PFSK-1 (cell line): ENCODE measurements around the gene SLC10A7.

Source experiments
- POLR2AphosphoS5 ChIP-seq: IDR thresholded peaks from 2 replicates; pipeline ENCODE4 v1.6.1; 2012; ENCODE audit warnings: low read depth, mild to moderate bottlenecking, control low read depth, low read length, moderate library complexity
- REST ChIP-seq, 2 experiments: IDR thresholded peaks; 2 replicates each; pipeline versions ENCODE4 v1.6.1 to v1.8.0; 2011 to 2012; ENCODE audit warnings: low read depth in 2 of 2, low read length in 2 of 2, control low read depth in 1 of 2, inconsistent platforms in 1 of 2, mild to moderate bottlenecking in 1 of 2, moderate library complexity in 1 of 2; ENCODE audit not compliant: insufficient read depth in 1 of 2
- TAF1 ChIP-seq: IDR thresholded peaks from 2 replicates; pipeline ENCODE4 v1.6.1; 2012; ENCODE audit warnings: low read length, control low read depth, borderline replicate concordance; ENCODE audit not compliant: insufficient read depth

GRCh38 chr4:146257511-146257910 lies 264.2 kb downstream of the SLC10A7 start:
- no peak for TF ChIP-seq TAF1
- no peak for TF ChIP-seq REST (IDR thresholded peaks at IDR 0.05; ENCODE audit: insufficient read depth in 1 of 2, low read depth in 2 of 2, low read length in 2 of 2)
- no peak for TF ChIP-seq POLR2AphosphoS5
